ENCODE measurements around the gene PLCB2. TPM values are rescaled to one million over a fixed set of nuclear protein-coding genes. Genes with fewer than 3 reads are reported as not detected.

Gene PLCB2
- total and polyA plus RNA-seq, 2 experiments from 2014 or later, result 9.5 to 13.8 TPM

- TF ChIP-seq POLR2AphosphoS5 (IDR thresholded peaks at IDR 0.05; ENCODE audit: low read depth) (no peak), ZNF114 (CRISPR knock-in tag; IDR thresholded peaks at IDR 0.05) (no peak), STAT1 (IDR thresholded peaks at IDR 0.05; ENCODE audit: unreplicated experiment) (no peak), JUNB (IDR thresholded peaks at IDR 0.05; ENCODE audit: unreplicated experiment) (no peak), REST (IDR thresholded peaks at IDR 0.05; ENCODE audit: unreplicated experiment) (no peak), ETS1 (IDR thresholded peaks at IDR 0.05) (no peak), NANOG (IDR thresholded peaks at IDR 0.05; ENCODE audit: borderline replicate concordance) (no peak), CTCF (conservative IDR thresholded peaks at IDR 0.05; ENCODE audit: low read depth in 2 of 2) (no peak), EZH2 (IDR thresholded peaks at IDR 0.05; ENCODE audit: low read depth, unreplicated experiment) (no peak), EZH2phosphoT487 (IDR thresholded peaks at IDR 0.05; ENCODE audit: unreplicated experiment) (no peak)
Observed at GRCh38 chr15:40325188-40325587, 17.5 kb upstream of the PLCB2 start (continued).

GRCh38 chr15:40323953-40324937 is 16.5 kb upstream of the PLCB2 start:
- no peaks in the 10 kb centered on the region; the same call in 2 of the 3 replicates for H3K9me3 Mint-ChIP-seq
- TF ChIP-seq JUNB (IDR thresholded peaks at IDR 0.05; ENCODE audit: unreplicated experiment), result no peak
- no peak for TF ChIP-seq ETS1 (IDR thresholded peaks at IDR 0.05)
- TF ChIP-seq REST (IDR thresholded peaks at IDR 0.05; ENCODE audit: unreplicated experiment), result no peak
- TF ChIP-seq CTCF (conservative IDR thresholded peaks at IDR 0.05; ENCODE audit: low read depth in 2 of 2), result no peak

More at GRCh38 chr15:40323953-40324937, 16.5 kb upstream of the PLCB2 start:
- peaks cover 21% of the 10 kb centered on the region for H3K79me2 ChIP-seq (replicated peaks; ENCODE audit: insufficient read depth)
- Mint-ChIP-seq H3K4me1 (peaks cover 66% of the 10 kb centered on the region), H3K27me3 (ENCODE audit: insufficient read depth, low read depth, poor library complexity) (peaks cover 35% of the 10 kb centered on the region), H3K4me3 (peak overlapping the region; percentile 79), H3K36me3 (ENCODE audit: low read depth) (peaks cover 14% of the 10 kb centered on the region), H3K27ac (no peak overlapping the region)
- H3F3A ChIP-seq (replicated peaks; ENCODE audit: low read depth), result peaks cover 16% of the 10 kb centered on the region; the same call in 1 of the 2 replicates
- H3K4me2 ChIP-seq, result peak overlapping the region; percentile 89
- DNase-seq (ENCODE audit: low spot score), result peak; percentile 61
- no peaks in the 10 kb centered on the region for H3K36me3 ChIP-seq (ENCODE audit: insufficient read depth)
- H4K20me1 ChIP-seq (replicated peaks; ENCODE audit: insufficient read depth), result peaks cover 10% of the 10 kb centered on the region
- peak; percentile 6 for ATAC-seq
- no peak overlapping the region for H3K27ac ChIP-seq (ENCODE audit: low read depth)
- H2AFZ ChIP-seq, result no peak overlapping the region
- H3K4me1 ChIP-seq (ENCODE audit: insufficient read depth), result peaks cover 61% of the 10 kb centered on the region
- H3K27me3 ChIP-seq (ENCODE audit: insufficient read depth), result peaks cover 34% of the 10 kb centered on the region
- H3K9me2 ChIP-seq (ENCODE audit: insufficient read depth), result no peaks in the 10 kb centered on the region
- peak overlapping the region; percentile 83 for H3K4me3 ChIP-seq

Measured in GM23338 (cell line).